SIG-M5 (cell line): ENCODE measurements around the gene SLC25A52.
"Not testable (repeated sequence)": the region's sequence is repeated elsewhere in the genome, so short reads cannot be mapped to it uniquely, and the experiment has no call there.

Experiments used
- DNase-seq: peaks from one replicate; lab custom pipeline; 2025; lab: John Stamatoyannopoulos, UW

The SLC25A52 gene

DNA sequence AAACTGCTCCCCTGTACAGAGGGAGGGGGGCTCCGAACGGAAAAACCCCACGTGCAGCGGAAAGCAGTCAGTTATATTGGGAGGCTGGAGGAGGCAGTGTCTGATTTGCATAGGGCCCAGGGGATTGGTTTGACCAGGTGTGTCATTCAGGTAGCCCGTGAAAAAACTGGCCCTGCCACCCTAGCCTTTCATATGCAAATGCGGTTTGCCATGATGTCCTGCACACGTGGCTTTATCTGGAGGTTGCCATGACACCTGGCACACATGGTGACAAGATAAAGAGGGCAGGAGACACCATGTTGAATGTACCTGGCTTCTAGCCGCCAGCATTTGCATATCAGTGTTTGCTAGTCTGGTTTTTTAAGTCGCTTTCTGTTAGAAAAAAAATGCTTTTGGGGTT lies 20.5 kb downstream of the SLC25A52 start:
- no peak for DNase-seq

DNA sequence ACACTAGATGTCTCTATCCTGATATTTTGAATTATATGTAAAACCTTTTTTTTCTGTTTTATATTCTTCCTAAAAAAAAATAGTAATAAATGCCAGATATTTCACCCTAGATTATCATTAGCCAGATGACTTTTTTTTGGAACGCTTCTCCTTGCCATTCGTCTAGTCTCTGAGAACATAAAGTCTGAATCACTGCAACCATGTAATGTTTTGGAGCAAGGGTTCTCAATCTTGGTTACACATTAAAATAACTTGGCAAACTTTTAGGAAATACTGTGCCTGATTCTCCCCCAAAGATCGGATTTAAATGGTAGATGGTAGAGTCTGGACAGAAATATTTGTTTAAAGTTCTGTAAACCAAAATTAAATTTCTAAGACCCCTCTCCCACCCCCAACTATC lies 21.0 kb downstream of the SLC25A52 start:
- no peak for DNase-seq

DNA sequence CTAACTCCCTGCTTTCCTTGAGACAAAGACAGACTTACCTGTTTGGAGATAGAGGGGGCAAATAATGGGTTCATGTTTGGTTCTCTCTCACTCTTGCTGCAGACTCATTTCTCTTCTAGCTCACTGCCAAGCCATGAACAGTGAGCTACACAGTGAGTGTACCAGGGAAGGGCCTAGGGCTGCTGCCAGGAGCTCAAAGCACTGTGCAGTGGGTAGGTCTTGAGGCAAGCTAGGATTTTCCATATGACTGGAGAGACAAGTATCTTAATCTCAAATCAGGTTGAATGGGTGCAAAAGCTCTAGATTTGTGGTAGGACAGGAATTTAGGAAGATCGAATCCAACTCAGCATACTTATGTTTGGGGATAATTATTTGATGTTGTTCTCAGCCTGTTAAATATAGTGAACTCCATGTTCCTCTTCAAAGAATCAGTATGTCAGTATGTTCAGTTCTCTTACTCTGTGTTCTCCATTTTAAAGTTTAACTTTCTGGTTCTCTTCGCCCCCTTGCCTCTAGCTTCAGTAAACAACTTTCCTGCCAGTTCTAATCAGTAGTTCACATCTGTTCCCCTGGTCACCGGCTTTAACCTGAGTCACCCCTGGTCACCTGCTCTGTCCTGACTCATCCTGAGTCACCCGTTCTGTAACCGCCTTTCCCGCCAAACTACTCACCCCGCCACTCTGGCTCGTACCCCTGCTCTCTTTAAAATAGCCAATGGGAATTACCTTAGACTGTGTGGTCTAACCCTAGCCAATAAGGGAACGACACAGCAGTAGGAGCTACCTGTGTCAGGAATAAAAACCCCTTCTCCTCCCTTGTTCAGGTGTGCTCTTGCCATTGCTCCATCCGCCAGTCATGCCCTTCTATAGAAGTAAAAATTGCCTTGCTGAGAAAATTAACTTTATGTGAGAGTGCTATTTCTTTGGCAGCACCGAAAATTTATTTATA lies 21.9 kb downstream of the SLC25A52 start:
- DNase-seq = no peak

DNA sequence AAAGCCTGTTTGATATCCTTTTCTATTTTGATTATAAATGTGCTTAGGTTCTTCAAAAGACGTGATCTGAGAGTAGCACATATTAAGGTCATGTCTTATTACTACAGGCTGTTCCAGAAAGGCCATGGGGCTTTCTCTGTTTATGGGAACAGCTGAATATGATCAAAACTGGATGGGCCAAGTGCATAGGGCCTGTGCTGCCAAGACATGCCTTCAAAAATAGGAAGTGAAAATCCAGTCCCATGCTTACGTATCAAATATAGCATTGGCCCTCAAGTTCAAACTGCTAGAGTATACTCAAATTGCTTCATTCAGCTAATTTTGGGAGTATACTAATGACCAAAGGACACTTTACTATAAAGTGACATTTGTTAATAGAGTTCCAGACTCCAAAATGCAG lies 24.1 kb downstream of the SLC25A52 start:
- DNase-seq = peak; percentile 16

DNA sequence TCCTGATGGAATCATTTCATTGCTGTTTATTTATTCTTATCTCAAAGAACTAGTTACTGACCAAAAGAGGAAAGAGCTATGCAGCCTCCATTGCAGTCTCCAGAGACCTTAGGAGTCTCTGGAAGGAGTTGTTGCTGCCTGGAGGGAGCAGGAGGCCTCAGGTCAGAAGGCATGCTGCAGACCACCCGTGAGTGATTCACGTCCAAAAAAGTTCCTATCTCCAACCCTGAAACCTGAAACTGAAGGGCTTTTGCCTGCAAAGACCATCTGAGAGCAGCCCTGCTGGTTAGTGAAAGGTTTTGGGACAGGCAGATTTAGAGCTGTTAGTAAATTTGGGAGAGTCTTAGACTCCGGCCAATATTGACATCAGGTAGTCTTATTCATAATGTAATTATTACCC lies 29.1 kb downstream of the SLC25A52 start:
- no peak for DNase-seq

DNA sequence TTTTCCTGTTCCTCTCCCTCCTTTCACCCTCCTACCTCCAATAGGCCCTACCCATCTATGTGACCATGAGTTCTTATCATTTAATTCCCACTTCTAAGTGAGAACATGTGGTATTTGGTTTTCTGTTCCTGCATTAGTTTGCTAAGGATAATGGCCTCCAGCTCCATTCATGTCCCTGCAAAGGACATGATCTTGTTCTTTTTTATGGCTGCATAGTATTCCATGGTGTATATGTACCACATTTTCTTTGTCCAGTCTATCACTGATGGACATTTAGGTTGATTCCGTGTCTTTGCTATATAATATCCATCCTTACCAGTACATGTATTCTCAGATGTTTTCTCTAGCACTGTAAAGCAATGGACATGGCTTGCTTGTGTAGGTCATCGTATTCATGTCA lies 31.5 kb downstream of the SLC25A52 start:
- not testable (repeated sequence) for DNase-seq

DNA sequence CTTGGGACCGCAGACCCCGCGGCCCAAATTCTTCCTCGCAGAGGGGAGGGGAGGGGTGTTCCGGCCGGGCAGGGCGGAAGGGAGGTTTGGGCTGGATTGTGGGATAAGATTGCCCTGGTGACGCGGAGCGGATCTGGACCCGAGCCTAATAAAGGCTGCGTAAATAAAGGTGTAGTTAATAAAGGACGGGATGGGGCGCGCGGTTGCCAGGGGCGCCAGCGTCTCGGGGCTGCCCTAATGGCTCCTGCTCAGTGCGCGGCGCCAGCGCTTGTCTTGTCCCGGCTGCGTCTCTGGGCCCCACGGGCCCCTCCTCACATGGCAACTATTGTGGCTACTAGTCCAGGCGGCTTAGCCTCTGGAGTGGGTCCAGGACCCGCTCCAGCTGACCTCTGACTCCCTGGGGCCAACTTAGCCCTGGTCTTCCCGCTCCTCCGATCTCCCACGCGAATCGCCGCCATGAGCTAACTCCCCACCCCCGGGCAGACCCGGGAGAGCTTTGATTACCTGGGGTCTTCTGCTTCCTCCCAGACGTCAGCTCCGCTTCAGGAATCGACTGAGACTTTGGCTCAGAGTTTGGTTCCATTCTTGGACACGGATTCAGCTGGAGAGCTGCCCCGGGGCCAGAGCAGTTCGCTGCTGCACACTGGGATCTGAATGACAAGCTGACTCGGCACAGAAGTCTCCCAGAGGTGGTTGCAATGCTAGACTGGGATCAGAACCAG lies 36.5 kb downstream of the SLC25A52 start:
- DNase-seq = no peak

DNA sequence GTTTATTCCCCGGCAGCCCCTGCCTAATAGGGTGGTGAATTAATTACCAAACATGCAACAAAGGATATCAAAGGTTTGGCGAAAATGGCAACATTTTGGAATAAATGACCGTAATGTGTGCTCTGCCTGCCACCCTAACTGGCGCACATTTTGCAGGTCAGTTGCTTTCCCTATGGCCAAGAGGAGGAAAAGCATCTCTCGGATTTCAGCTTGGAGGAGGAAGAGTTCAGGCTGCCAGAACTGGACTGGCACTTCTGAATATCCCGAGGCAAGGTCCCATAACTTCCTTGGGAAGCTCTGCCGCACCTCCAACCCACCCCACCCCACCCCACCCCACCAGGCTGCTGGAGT lies 37.1 kb downstream of the SLC25A52 start:
- no peak for DNase-seq

DNA sequence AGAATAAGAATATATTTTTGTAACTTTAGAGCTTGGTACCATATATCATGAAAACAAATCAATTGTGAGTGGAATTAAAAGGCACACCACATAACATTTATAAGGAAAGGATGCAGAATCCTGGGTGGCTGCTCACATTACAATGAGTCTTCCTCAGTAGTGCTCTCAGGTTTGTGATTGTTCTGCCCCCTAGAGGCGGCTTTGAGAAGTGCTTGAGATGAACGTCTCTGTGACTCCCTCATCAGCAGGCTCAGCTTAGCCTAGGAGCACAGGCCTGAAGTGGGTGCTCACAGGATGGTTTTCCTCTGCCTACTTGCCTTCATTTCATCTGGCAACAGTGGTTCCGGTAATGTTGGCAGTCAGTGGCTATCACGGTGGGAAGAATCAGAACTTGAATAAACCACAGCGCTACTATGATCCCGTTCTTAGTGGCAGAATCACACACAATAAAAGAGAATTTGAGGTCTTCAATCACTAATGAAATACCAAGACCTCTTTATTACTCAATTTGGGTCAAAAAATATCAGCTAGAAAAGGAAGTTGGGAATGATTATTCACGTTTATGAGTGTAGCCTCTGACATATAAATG lies 38.2 kb downstream of the SLC25A52 start:
- no peak for DNase-seq

DNA sequence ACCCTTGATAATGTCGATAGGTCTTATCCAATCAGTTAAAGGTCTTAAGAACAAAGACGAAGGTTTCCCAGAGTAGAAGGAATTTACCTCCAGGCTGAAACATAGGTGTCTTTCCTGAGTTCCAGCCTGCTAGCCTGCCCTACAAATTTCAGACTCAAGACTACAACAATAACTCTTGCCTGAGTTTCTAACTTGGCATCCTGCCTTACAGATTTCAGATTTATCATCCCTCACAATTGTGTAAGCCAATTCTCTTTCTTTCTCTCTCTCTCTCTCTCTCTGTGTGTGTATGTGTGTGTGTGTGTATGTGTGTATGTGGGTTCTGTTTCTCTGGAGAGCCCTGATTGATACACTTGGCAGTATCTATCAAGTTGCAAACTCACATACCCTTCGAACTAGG lies 39.1 kb downstream of the SLC25A52 start:
- DNase-seq = no peak

DNA sequence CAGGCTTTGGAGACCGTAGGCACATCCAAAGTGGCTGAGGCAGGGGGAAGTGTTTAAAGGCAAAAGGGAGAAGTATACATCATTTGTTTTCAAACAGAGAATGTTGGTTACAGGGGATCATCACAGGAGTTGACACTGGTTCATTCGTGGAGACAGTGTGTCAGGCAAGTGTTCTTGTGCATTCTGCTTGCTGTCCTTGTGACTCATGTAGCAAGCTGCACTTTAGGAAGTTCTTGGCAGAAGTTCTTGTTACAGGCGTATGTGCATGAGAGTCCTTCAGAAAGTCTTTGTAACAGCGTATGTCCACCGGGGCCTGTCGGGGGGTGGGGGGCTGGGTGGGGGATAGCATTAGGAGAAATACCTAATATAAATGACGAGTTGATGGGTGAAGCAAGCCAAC lies 39.8 kb downstream of the SLC25A52 start:
- DNase-seq = no peak

DNA sequence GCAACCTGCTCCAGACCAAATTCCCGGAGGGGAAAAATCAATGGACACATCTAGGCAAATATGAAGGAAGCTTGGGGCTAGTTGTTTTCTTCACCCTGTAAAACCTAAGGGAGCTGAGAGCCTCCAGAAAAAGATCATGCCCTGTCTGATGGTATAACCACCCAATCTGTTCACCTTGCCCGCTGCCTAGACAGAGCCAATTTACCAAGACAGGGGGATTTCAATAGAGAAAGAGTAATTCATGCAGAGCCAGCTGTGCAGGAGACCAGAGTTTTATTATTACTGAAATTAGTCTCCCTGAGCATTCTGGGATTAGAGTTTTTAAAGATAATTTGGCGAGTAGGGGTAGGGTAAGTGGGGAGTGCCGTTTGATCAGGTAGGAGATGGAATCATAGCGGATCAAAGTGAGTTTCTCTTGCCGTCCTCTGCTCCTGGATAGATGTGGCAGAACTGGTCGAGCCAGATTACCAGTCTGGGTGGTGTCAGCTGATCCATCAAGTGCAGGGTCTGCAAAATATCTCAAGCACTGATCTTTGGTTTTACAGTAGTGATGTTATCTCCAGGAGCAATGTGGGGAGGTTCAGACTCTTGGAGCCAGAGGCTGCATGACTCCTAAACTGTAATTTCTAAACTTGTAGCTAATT lies 41.2 kb downstream of the SLC25A52 start:
- DNase-seq = no peak

DNA sequence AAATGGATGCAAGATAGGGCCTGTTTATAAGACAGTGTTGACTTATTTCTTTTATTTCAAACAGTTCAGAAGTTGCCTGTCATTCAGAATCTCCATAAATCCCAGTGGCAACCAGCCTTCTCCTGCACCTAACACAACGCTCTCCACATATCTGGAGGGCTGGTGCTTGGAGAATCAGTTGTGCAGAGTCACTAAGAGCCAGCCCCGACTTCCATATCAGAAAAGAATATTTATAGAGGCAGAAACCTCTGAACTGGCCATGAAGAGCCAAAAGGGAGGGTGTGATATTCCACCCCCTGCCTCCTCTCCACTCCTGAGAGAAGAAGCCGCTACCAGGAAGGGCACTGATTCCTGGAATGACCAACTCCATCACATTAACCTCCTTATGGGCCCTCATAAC lies 42.3 kb downstream of the SLC25A52 start:
- no peak for DNase-seq

DNA sequence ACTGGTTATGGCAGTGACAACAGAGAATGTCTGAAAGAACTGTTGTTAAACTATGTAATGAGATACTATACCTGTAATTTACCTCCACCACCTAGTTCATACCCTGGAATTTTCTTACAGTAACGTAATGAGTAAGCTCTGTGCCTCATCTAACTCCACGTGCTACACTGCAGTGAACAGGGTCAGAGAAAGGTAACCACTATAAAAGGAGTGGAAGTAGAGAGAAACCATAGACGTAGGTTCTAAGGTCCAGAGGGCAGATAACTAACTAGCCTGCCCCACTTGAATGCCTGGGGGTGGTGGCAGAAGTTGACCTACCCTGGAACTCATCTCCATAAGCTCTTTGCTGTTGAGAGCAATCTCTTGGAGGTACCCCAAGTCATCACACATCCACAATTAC lies 44.3 kb downstream of the SLC25A52 start:
- no peak for DNase-seq

DNA sequence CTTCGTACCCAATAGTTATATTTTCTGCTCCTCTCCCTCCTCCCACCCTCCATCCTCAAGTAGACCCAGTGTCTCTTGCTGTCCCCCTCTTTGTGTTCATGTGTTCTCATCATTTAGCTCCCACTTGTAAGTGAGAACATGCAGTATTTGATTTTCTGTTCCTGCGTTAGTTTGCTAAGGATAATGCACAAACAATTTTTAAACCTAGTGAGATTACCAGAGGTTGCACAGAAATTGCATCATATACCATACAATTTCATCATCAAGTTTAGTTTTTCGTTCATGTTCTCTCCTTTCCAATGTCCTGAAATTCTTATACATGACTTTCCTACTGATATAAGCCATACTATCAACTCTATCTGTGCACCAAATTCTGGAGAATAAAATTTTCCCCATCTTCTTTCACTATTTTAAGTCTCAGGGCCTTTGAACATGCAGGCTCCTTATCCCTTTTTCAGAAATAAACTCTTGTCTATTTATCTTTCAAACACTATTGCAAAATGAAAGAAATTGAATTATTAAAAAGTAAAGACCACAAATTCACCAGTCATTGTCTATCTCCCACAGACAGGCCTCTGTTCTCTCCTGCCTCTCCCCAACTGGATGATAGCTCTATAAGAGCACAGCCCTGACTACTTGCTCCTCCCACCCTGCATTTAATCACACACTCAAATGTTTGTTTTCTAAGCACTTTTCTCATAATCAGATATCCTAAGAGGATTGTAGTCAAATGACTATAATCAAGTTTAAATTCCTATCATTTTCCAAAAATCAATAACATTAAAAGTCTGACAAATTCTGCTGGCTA lies 49.1 kb downstream of the SLC25A52 start:
- no peak for DNase-seq

DNA sequence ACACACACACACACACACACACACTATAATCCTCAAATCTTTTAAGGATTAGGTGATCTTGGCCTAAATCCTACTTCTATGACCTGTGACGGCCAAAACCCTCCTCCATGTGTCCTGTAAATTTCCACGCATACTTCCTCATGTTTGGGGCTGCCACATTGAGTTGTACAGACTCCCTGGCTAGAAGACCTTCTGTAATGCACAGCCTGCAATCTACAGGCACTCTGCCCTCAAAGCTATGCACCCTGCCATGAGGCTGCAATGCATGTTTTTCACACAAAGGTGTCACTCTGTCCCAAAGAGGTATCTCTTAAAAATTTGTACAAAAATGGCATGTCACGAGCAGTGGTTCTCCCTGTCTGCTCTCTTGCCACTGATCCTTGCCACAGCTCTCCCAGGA lies 49.9 kb downstream of the SLC25A52 start:
- DNase-seq = no peak
